Osteoblast (primary cell): ENCODE results near the gene P2RX5. TPM values are rescaled to one million over a fixed set of nuclear protein-coding genes. Genes with fewer than 3 reads are reported as not detected.
A peak's percentile ranks its signal among the peaks of the same experiment; 100 is the strongest.

Experiments used
- DNase-seq: peaks from one replicate; pipeline ENCODE4 v3.0.0; 2011; ENCODE audit warnings: low spot score, mixed read lengths; ENCODE audit not compliant: insufficient read length; ENCODE audit errors: missing footprints
- H2AFZ ChIP-seq: 2 replicates; pipeline ENCODE4 v1.6.0; 2011; ENCODE audit warnings: mild to moderate bottlenecking, low read length
- H3K27ac ChIP-seq: 2 replicates; pipeline ENCODE4 v1.5.1; 2011; ENCODE audit warnings: mild to moderate bottlenecking, low read depth, low read length, moderate library complexity
- H3K27me3 ChIP-seq: 2 replicates; pipeline ENCODE4 v1.6.0; 2012; ENCODE audit warnings: mild to moderate bottlenecking, control low read depth, inconsistent platforms, low read length, moderate library complexity; ENCODE audit not compliant: insufficient read depth
- H3K36me3 ChIP-seq: 2 replicates; pipeline ENCODE4 v1.5.1; 2011; ENCODE audit warnings: mild to moderate bottlenecking, low read length, control low read depth, moderate library complexity; ENCODE audit not compliant: insufficient read depth
- H3K4me1 ChIP-seq: 2 replicates; pipeline ENCODE4 v1.5.1; 2011; ENCODE audit warnings: mild to moderate bottlenecking, low read length, control low read depth, moderate library complexity; ENCODE audit not compliant: insufficient read depth
- H3K4me2 ChIP-seq: 2 replicates; pipeline ENCODE4 v1.6.0; 2011; ENCODE audit warnings: mild to moderate bottlenecking, low read length; ENCODE audit not compliant: insufficient read depth
- H3K4me3 ChIP-seq: fragments of 200-600 bp; sonication (generic); 3 replicates; pipeline ENCODE4 v1.5.1; 2012; ENCODE audit warnings: mild to moderate bottlenecking, low read length, inconsistent platforms; ENCODE audit not compliant: insufficient read depth
- H3K79me2 ChIP-seq: 2 replicates; pipeline ENCODE4 v1.6.0; 2012; ENCODE audit warnings: mild to moderate bottlenecking, low read length, control low read depth, inconsistent platforms; ENCODE audit not compliant: insufficient read depth
- H3K9me3 ChIP-seq: 2 replicates; pipeline ENCODE4 v1.5.1; 2011; ENCODE audit warnings: low read depth, low read length, control low read depth
- H4K20me1 ChIP-seq: 2 replicates; pipeline ENCODE4 v1.6.0; 2012; ENCODE audit warnings: mild to moderate bottlenecking, low read length, control low read depth; ENCODE audit not compliant: insufficient read depth
- CTCF ChIP-seq: IDR thresholded peaks from 2 replicates; pipeline ENCODE4 v1.5.1; 2011; ENCODE audit warnings: mild to moderate bottlenecking, low read depth, low read length, moderate library complexity; ENCODE audit errors: extremely low read depth
- total RNA-seq: library from RNA; depleted of rRNA; stranded (reverse); fragments of >200 nt; gene quantifications from 2 replicates; pipeline ENCODE4 v1.2.3, GENCODE V29; 2012

Gene P2RX5
- 0.36 TPM in 1 of 2 replicates, not detected in the other for total RNA-seq

- no peak for TF ChIP-seq CTCF
- H2AFZ ChIP-seq, result peak within 1 kb of the TSS; percentile 80
- peak; percentile 86 for DNase-seq
- peaks cover 12% of the 10 kb centered on the region for H3K4me1 ChIP-seq
- no peaks in the 10 kb centered on the region for H3K36me3 ChIP-seq
- H4K20me1 ChIP-seq, result no peaks in the 10 kb centered on the region
- peaks cover 4% of the 10 kb centered on the region for H3K9me3 ChIP-seq
- H3K27ac ChIP-seq, result no peak within 1 kb of the TSS
- H3K27me3 ChIP-seq, result peaks cover 3% of the 10 kb centered on the region
- H3K79me2 ChIP-seq, result no peaks in the 10 kb centered on the region
- peak within 1 kb of the TSS; percentile 90 for H3K4me2 ChIP-seq
- peak within 1 kb of the TSS; percentile 75 for H3K4me3 ChIP-seq
Measured at GRCh38 chr17:3695723-3696411, at the start of gene P2RX5. Gene P2RX5, minus strand, starts transcription at chr17:3696155. Its CDS starts 150 bp downstream, at chr17:3696005.

- no peak for DNase-seq
- Histone ChIP-seq H3K4me2 (no peak overlapping the region), H3K27me3 (no peaks in the 10 kb centered on the region), H4K20me1 (no peaks in the 10 kb centered on the region), H3K4me1 (no peaks in the 10 kb centered on the region), H3K36me3 (no peaks in the 10 kb centered on the region), H3K9me3 (no peaks in the 10 kb centered on the region), H3K27ac (no peak overlapping the region), H2AFZ (no peak overlapping the region), H3K4me3 (no peak overlapping the region), H3K79me2 (no peaks in the 10 kb centered on the region)
- TF ChIP-seq CTCF, result no peak
Measured at GRCh38 chr17:3745071-3745470, 49.1 kb upstream of the P2RX5 start.

- H3K36me3 ChIP-seq, result no peaks in the 10 kb centered on the region
- DNase-seq, result no peak
- no peak overlapping the region for H3K4me3 ChIP-seq
- no peaks in the 10 kb centered on the region for H4K20me1 ChIP-seq
- H3K9me3 ChIP-seq, result no peaks in the 10 kb centered on the region
- TF ChIP-seq CTCF, result no peak
- H2AFZ ChIP-seq, result no peak overlapping the region
- H3K27ac ChIP-seq, result no peak overlapping the region
- no peak overlapping the region for H3K4me2 ChIP-seq
- H3K79me2 ChIP-seq, result no peaks in the 10 kb centered on the region
- no peaks in the 10 kb centered on the region for H3K4me1 ChIP-seq
- no peaks in the 10 kb centered on the region for H3K27me3 ChIP-seq
Measured at GRCh38 chr17:3744014-3744413, 48.1 kb upstream of the P2RX5 start.

- H3K27ac ChIP-seq, result no peak overlapping the region
- no peak overlapping the region for H2AFZ ChIP-seq
- no peaks in the 10 kb centered on the region for H3K9me3 ChIP-seq
- H4K20me1 ChIP-seq, result no peaks in the 10 kb centered on the region
- TF ChIP-seq CTCF, result no peak
- no peak overlapping the region for H3K4me2 ChIP-seq
- H3K4me3 ChIP-seq, result no peak overlapping the region
- H3K36me3 ChIP-seq, result no peaks in the 10 kb centered on the region
- DNase-seq, result peak; percentile 46
- H3K27me3 ChIP-seq, result no peaks in the 10 kb centered on the region
- H3K4me1 ChIP-seq, result peaks cover 8% of the 10 kb centered on the region
- H3K79me2 ChIP-seq, result no peaks in the 10 kb centered on the region
Measured at GRCh38 chr17:3740611-3741073, 44.7 kb upstream of the P2RX5 start.
